ENCODE data around the gene MRPL14.

MRPL14 gene

DNA sequence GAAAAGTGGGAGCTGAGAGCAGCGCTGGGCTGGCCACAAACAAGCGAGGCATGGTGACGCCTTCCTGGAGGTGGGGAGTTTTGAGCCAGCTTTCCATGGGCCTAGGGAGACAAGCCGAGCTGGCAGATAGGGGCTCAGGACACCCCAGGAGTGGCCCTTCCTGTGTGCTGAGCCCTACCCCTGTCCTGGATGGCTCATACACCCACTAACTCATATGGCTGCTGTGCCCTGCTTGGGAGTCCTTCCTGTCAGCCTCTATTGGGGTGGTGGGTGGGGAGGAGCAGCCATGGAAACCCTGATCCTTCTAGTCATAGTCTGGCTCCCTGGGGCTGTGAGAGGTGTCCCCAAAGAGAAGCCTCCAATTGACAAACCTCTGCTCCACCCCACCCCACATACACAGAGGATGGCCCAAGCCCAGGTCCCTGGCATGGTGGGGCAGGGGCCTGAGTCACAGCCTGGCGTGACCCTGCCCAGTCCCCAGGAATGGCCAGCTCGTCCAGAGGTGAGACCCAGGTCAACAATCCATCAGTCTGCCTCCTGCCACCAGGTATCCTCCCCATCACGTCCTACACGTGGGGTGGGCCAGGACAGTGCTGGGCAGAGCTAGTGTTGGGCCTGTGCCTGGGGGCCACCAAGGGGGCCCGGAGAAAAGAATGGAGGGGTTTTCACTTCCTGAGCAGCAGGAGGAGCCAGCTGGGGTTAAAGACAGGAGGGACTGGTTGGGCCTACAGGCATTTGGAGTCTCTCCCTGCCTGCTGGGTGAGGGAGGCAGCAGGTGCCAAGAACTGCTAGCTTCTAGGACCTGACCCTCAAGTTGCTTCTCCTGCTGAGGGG, 52.2 kb downstream of the MRPL14 start:
- H3K4me3 ChIP-seq (ENCODE audit: low read length): no peak overlapping the region
- TF ChIP-seq, protein P1, sequence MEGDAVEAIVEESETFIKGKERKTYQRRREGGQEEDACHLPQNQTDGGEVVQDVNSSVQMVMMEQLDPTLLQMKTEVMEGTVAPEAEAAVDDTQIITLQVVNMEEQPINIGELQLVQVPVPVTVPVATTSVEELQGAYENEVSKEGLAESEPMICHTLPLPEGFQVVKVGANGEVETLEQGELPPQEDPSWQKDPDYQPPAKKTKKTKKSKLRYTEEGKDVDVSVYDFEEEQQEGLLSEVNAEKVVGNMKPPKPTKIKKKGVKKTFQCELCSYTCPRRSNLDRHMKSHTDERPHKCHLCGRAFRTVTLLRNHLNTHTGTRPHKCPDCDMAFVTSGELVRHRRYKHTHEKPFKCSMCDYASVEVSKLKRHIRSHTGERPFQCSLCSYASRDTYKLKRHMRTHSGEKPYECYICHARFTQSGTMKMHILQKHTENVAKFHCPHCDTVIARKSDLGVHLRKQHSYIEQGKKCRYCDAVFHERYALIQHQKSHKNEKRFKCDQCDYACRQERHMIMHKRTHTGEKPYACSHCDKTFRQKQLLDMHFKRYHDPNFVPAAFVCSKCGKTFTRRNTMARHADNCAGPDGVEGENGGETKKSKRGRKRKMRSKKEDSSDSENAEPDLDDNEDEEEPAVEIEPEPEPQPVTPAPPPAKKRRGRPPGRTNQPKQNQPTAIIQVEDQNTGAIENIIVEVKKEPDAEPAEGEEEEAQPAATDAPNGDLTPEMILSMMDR (conservative IDR thresholded peaks at IDR 0.05; ENCODE audit: low read depth, low read length): no peak
- no peak for DNase-seq (ENCODE audit: low read depth)

DNA sequence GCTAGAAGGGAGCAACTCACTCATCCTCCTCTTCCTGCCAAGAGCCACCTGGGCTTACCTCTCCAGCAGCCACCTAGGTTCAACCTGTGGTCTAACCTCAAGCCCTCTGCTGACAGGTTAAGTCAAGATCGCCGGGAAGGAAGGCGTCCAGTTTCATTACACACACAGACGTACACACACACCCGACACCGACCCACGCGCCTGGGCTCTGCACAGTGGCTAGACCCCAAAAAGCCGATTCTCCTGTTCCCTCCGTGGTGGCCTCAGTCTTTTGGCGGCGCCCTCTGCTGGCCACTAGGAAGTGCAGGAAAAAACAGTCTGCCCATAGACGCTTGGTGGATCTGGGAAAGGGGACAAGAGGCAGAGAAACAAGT, 52.8 kb downstream of the MRPL14 start:
- no peak overlapping the region for H3K4me3 ChIP-seq (ENCODE audit: low read length)
- TF ChIP-seq, protein P1 (conservative IDR thresholded peaks at IDR 0.05; ENCODE audit: low read depth, low read length): peak; percentile 94

DNA sequence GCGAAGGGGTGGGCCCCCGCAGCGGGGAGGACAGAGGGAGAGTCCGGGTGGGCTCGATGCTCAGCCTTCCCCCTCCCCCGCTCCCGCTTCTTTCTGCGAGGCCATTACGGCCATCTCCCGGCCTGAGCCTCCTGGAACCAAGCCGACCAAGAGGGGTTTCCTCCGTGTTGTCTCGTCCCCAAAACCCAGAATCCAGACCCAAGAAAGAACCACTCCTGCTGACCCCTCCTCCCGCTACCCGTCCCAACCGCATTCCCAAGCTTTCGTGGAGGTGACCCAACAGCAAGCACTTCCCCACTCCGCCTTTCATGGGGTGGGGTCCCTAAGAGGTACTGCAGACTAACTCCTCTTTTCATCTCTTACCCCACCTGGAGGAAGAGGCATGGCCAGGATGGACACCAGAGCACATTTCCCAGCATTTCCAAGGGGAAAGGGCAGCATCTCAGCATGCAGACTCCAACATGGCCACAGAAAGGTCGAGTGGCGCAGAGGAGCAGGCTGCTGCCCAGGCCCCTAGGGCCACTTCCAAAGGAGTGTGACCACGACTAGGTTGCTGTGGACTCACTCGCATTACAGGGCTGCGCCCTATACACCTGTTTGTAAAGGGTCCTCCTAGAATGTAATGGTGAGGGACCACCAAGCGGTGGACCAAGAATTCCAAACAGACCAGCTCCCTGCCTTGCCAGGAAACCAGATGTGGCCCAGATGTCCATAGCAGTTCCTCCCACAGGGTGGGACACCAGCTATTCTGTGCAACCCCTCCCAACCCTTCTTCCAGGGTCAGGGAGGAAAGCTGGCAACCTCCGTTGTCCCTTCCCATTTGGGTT, 53.4 kb downstream of the MRPL14 start:
- DNase-seq (ENCODE audit: low read depth): no peak
- TF ChIP-seq, protein P1 (conservative IDR thresholded peaks at IDR 0.05; ENCODE audit: low read depth, low read length): no peak
- H3K4me3 ChIP-seq (ENCODE audit: low read length): peak overlapping the region; percentile 10

More for the DNA sequence above, 52.8 kb downstream of the MRPL14 start:
- DNase-seq (ENCODE audit: low read depth): peak; percentile 50

DNA sequence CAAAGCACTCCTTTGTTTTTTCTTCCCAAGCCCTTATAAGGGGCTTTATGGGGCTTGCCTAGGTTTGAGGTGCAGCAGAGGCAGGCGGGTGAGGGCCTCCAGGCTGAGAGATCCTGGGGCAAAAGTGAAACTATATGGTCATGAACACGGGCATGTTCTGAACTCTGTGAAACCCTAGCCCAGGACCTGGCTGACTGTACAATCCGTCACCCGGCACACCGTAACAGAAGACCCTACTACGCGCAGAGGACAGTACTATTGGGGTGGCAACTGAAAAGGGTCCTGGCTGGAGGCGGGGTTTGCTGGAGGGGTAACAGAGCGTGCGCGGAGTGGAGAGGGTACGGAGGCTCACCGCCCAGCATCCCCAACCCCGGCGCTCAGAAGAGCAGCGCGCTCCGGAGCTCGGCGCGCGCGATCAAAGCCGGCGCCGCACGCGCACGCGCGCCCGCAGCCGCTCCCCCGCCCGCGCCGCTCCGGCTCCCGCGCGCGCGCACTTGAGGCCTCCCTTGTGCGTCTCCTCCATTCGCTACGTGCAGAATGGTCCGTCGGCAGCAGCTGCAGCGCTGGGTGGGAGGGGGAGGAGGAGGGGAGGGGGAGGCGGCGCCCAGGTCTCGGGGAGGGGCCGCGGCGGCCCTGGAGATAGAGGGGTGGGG, 54.2 kb downstream of the MRPL14 start:
- TF ChIP-seq, protein P1 (conservative IDR thresholded peaks at IDR 0.05; ENCODE audit: low read depth, low read length): no peak
- peak overlapping the region; percentile 40 for H3K4me3 ChIP-seq (ENCODE audit: low read length)
- no peak for DNase-seq (ENCODE audit: low read depth)

DNA sequence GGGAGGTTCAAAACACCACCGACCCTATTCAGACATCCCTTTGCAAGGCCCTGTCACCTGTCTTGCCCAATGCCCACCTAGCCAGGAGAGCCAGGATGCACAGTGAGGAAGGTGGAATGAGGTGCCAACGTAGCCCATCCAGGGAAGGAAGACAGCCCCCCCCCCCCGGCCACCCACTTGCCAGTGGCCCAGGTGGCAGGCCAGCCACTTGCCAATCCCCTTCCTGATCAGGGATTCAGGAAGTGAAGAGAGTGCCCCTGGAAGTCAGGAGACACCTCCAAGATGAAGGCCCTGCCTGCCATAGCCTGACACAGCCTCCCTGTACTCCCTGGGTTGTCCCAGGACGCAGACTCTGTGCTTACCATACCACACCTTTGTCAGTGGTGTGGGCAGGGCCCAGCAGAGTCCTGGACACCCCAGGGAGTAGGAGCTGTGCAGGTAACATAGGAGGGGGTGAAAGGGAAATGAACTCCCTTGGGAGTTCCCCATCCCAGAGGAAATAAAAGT, 54.7 kb downstream of the MRPL14 start:
- TF ChIP-seq, protein P1 (conservative IDR thresholded peaks at IDR 0.05; ENCODE audit: low read depth, low read length): no peak
- no peak for DNase-seq (ENCODE audit: low read depth)
- H3K4me3 ChIP-seq (ENCODE audit: low read length): no peak overlapping the region

DNA sequence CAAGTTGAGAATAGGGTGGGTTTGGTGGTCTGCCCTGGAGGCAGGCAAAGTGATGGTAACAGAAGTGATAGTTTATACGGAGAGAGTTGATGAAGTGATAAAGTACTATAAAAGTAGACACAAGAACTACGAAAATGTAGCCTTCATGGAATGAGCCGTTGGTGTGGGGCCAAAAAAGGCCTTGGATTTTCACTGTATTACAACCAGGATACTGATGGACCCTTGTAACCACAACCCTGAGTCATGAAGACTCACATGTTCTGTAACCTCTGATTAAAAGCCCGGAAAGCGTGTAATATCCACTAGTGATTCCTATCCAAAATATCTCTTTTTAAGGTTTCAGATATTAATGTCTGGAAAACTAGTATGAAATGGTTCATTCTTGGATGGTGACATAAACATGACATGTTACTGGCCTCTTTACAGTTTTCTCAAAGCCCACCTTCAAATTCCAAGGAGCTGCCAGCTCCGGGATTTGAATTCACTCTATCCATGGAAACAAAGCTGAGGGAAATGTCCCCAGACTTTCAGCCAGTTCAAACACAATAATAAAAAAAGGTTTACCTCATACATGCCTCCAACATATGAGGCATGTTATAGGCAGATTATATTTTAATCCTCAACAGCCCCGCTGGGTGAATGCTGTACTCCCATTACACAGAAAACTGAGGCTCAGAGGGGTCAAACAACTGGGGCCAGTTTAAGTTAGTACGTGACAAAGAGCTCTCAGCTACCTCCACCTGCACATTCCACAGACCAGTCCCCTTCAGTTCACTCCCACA, 55.4 kb downstream of the MRPL14 start:
- TF ChIP-seq, protein P1 (conservative IDR thresholded peaks at IDR 0.05; ENCODE audit: low read depth, low read length): no peak
- peak; percentile 83 for DNase-seq (ENCODE audit: low read depth)
- H3K4me3 ChIP-seq (ENCODE audit: low read length): no peak overlapping the region

Measured in retinal pigment epithelial cell (primary cell).